Natural killer cell treated with Interleukin-12 subunit alpha and Interleukin-12 subunit beta and Interleukin-15 and Interleukin-18, amount 100 ng/mL, for 72 hours (primary cell): Measurements from ENCODE around the gene CWC25. TPM values are rescaled to one million over a fixed set of nuclear protein-coding genes. Genes with fewer than 3 reads are reported as not detected.
"Not testable (repeated sequence)": the region's sequence is repeated elsewhere in the genome, so short reads cannot be mapped to it uniquely, and the experiment has no call there.

ENCODE experiments used
- ATAC-seq, 2 donors: fragments of 150-1000 bp; cut with Tn5 transposase in 1 of 2; sonication (Bioruptor Pico), chemical (Tn5 transposase) in 1 of 2; 2 replicates each; pipeline ENCODE4 v1.10.0; 2021
- DNase-seq: peaks from one replicate; pipeline ENCODE4 v3.0.0; 2022; ENCODE audit warnings: low spot score
- H3K27ac Mint-ChIP-seq, 2 donors: 1 replicate in 1 of 2; 2 replicates in 1 of 2; pipeline ENCODE4 v1.8.0; 2022; ENCODE audit warnings: mixed read lengths in 2 of 2, mild to moderate bottlenecking in 1 of 2, moderate library complexity in 1 of 2
- H3K27me3 Mint-ChIP-seq, 2 donors: 1 replicate in 1 of 2; 2 replicates in 1 of 2; pipeline ENCODE4 v1.8.0; 2022; ENCODE audit warnings: mixed read lengths in 2 of 2
- H3K36me3 Mint-ChIP-seq: one replicate; pipeline ENCODE4 v1.8.0; 2022; ENCODE audit warnings: mixed read lengths
- H3K4me1 Mint-ChIP-seq, 2 donors: 1 replicate in 1 of 2; 2 replicates in 1 of 2; pipeline ENCODE4 v1.8.0; 2022; ENCODE audit warnings: low read depth in 2 of 2, mixed read lengths in 2 of 2, mild to moderate bottlenecking in 1 of 2
- H3K4me3 Mint-ChIP-seq: one replicate; pipeline ENCODE4 v1.8.0; 2022; ENCODE audit warnings: mixed read lengths
- H3K9me3 Mint-ChIP-seq: 2 replicates; pipeline ENCODE4 v1.8.0; 2022; ENCODE audit warnings: mixed read lengths
- total RNA-seq, 2 donors: library from RNA; stranded (reverse); gene quantifications; one replicate each; pipeline ENCODE4 v1.2.3, GENCODE V29; 2022

The CWC25 gene
- total RNA-seq, 2 donors from 2014 or later = 36.8 to 39.3 TPM

GRCh38 chr17:38864636-38865398, 39.7 kb upstream of the CWC25 start:
- ATAC-seq (no peak), DNase-seq (no peak)
- H3K27me3 Mint-ChIP-seq = no peaks in the 10 kb centered on the region
- no peaks in the 10 kb centered on the region for H3K36me3 Mint-ChIP-seq
- H3K27ac Mint-ChIP-seq = peak overlapping the region in 1 of 2 donors; percentile 53
- peaks cover 25 to 26% of the 10 kb centered on the region in 2 donors for H3K4me1 Mint-ChIP-seq
- H3K4me3 Mint-ChIP-seq = no peak overlapping the region
- H3K9me3 Mint-ChIP-seq = no peaks in the 10 kb centered on the region

DNA sequence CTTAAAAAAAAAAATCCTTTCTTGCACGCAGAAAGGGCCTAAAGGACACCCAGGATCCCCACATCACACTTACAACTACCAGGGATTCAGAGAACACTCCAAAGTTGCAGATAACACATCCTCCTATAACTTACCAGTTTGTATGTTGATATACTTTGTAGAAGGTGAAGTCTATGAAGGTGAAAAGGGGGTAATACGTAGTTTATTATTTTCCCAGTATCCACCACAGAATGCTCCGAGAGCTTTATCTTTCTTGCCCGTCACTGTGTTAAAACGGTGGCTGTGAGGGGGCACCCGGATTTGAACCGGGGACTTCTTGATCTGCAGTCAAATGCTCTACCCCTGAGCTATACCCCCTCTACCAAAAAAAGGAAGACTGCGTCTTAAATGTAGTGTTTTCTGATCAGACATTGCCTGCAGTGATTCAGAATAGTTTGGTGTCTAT, 36.3 kb upstream of the CWC25 start:
- no peak overlapping the region for H3K4me3 Mint-ChIP-seq
- H3K27ac Mint-ChIP-seq = peak overlapping the region in 1 of 2 donors; percentile 31
- no peaks in the 10 kb centered on the region for H3K27me3 Mint-ChIP-seq
- DNase-seq = no peak
- peaks cover 4 to 8% of the 10 kb centered on the region in 2 donors for H3K4me1 Mint-ChIP-seq
- no peaks in the 10 kb centered on the region for H3K36me3 Mint-ChIP-seq
- peak; percentile 40 to 80 for ATAC-seq
- H3K9me3 Mint-ChIP-seq = no peaks in the 10 kb centered on the region

DNA sequence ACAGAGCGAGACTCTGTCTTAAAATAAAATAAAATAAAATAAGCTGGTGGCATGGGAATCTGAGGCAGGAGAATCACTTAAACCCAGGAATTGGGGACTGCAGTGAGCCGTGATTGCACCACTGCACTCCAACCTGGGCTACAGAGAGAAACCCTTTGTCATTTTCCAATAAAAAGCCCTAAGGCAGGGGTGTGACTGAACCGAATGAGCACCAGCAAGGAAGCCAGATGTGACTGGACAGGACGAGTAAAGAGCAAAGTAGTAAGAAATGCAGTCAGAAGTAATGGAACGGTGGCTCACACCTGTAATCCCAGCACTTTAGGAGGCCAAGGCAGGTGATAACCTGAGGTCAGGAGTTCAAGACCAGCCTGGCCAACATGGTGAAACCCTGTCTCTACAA, 32.1 kb upstream of the CWC25 start:
- Mint-ChIP-seq H3K36me3 (peaks cover 12% of the 10 kb centered on the region), H3K27ac (peak overlapping the region in 1 of 2 donors; percentile 5), H3K9me3 (no peaks in the 10 kb centered on the region), H3K4me1 (peaks cover 19 to 22% of the 10 kb centered on the region in 2 donors), H3K4me3 (no peak overlapping the region), H3K27me3 (no peaks in the 10 kb centered on the region)
- ATAC-seq = no peak
- no peak for DNase-seq

GRCh38 chr17:38855101-38855714, 30.1 kb upstream of the CWC25 start:
- not testable (repeated sequence) for H3K9me3 Mint-ChIP-seq, ATAC-seq, DNase-seq, H3K27me3 Mint-ChIP-seq
- H3K27ac Mint-ChIP-seq = peak overlapping the region; percentile 96 to 100
- H3K4me1 Mint-ChIP-seq = peaks cover 40 to 42% of the 10 kb centered on the region in 2 donors
- peaks cover 32% of the 10 kb centered on the region for H3K36me3 Mint-ChIP-seq
- H3K4me3 Mint-ChIP-seq = peak overlapping the region; percentile 47

DNA sequence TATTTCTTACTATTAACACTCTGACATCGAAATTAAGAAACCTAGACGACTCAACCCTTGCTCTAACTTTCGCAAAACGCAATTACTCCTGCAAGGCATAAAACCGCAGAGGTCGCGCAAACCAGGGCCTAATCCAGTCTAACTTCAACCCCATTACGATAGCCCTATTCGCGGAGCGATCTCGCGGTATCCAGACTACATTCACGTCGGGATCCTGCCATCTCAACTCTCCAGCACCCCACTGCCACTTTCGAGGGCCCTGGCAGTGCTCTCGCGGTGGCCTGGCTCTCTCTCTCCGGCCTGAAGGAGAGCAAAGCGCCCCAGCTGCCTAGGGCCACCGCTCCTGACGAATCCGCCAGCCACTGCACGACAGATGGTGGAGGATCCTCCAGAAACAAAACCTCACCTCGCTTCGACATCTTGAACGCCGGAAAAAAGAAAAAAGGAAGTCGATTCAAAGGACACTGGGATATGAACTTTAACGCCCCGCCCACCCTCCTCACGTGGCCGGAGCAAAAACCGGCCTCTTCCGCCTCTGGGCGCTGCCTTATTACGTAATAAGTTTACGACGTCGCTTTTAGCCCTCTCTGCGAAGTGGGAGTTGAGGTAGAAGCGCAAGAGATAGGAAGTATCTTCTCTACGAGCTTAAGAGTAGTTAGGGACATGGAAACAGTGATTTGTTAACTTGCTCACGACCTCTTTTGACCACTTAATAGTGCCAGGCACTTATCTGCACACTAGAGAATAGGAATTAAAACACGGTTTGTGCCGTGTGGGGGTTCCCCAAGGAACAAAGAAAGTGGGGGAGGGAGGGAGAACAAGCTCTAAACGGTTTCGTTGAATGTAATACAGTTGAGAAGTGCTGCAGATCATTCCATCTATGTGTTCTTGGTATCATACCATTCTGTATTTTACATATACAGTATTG, 28.4 kb upstream of the CWC25 start, which contains the start of gene RPL23:
RPL23 (minus strand) TSS at position 430 of the 928 bp plus-strand sequence; CDS start at position 419, 11 bp downstream.
- peak within 1 kb of the TSS; percentile 94 for H3K4me3 Mint-ChIP-seq
- ATAC-seq = peak; percentile 92 to 96
- no peaks in the 10 kb centered on the region for H3K9me3 Mint-ChIP-seq
- H3K27ac Mint-ChIP-seq = peak within 1 kb of the TSS; percentile 96 to 100
- H3K36me3 Mint-ChIP-seq = peaks cover 44% of the 10 kb centered on the region
- H3K27me3 Mint-ChIP-seq = no peaks in the 10 kb centered on the region
- peak; percentile 94 for DNase-seq
- H3K4me1 Mint-ChIP-seq = peaks cover 51% of the 10 kb centered on the region in 2 donors

- Mint-ChIP-seq H3K27me3 (no peaks in the 10 kb centered on the region), H3K36me3 (peaks cover 44% of the 10 kb centered on the region), H3K4me3 (peak overlapping the region; percentile 94), H3K27ac (peak overlapping the region; percentile 96 to 100), H3K4me1 (peaks cover 51% of the 10 kb centered on the region in 2 donors), H3K9me3 (no peaks in the 10 kb centered on the region)
- DNase-seq (no peak), ATAC-seq (peak; percentile 1 to 34)
Measured at GRCh38 chr17:38852771-38853291, 27.7 kb upstream of the CWC25 start.

GRCh38 chr17:38851434-38851833, 26.3 kb upstream of the CWC25 start:
- peaks cover 51% of the 10 kb centered on the region in 2 donors for H3K4me1 Mint-ChIP-seq
- ATAC-seq = no peak
- H3K36me3 Mint-ChIP-seq = peaks cover 44% of the 10 kb centered on the region
- DNase-seq = no peak
- H3K4me3 Mint-ChIP-seq = peak overlapping the region; percentile 94
- H3K27ac Mint-ChIP-seq = peak overlapping the region; percentile 96 to 100
- no peaks in the 10 kb centered on the region for H3K9me3 Mint-ChIP-seq
- H3K27me3 Mint-ChIP-seq = no peaks in the 10 kb centered on the region

DNA sequence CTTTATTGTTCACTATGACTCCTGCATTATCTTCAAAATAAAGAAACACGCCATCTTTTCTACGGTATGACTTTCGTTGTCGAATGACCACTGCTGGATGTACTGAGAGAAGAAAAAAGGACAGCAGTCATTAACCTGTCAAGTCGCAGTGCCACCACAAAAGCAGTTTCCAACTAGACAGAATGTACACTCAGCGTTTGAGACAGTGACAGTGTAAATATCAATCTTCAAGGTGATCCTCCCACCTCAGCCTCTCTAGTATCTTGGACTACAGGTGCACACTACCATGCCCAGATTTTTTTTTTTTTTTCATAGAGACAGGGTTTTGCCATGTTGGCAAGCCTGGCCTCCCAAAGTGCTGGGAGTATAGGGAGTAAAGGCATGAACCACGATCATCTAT, 25.3 kb upstream of the CWC25 start:
- H3K27ac Mint-ChIP-seq = peak overlapping the region; percentile 96 to 100
- peaks cover 44% of the 10 kb centered on the region for H3K36me3 Mint-ChIP-seq

GRCh38 chr17:38848939-38849605, 24.0 kb upstream of the CWC25 start:
- peak overlapping the region; percentile 25 for H3K4me3 Mint-ChIP-seq
- no peaks in the 10 kb centered on the region for H3K9me3 Mint-ChIP-seq
- H3K36me3 Mint-ChIP-seq = peaks cover 44% of the 10 kb centered on the region
- peaks cover 47 to 48% of the 10 kb centered on the region in 2 donors for H3K4me1 Mint-ChIP-seq
- no peak for ATAC-seq
- no peak overlapping the region for H3K27ac Mint-ChIP-seq
- DNase-seq = no peak
- no peaks in the 10 kb centered on the region for H3K27me3 Mint-ChIP-seq

More for the DNA sequence above, 25.3 kb upstream of the CWC25 start:
- no peak for DNase-seq
- no peaks in the 10 kb centered on the region for H3K9me3 Mint-ChIP-seq
- no peak for ATAC-seq
- peak overlapping the region; percentile 94 for H3K4me3 Mint-ChIP-seq
- H3K4me1 Mint-ChIP-seq = peaks cover 51% of the 10 kb centered on the region in 2 donors
- H3K27me3 Mint-ChIP-seq = no peaks in the 10 kb centered on the region

- DNase-seq (no peak), ATAC-seq (no peak)
- H3K4me1 Mint-ChIP-seq = peaks cover 41 to 44% of the 10 kb centered on the region in 2 donors
- H3K27me3 Mint-ChIP-seq = no peaks in the 10 kb centered on the region
- no peak overlapping the region for H3K4me3 Mint-ChIP-seq
- no peaks in the 10 kb centered on the region for H3K9me3 Mint-ChIP-seq
- no peak overlapping the region for H3K27ac Mint-ChIP-seq
- H3K36me3 Mint-ChIP-seq = peaks cover 44% of the 10 kb centered on the region
Measured at GRCh38 chr17:38848557-38848891, 23.4 kb upstream of the CWC25 start.

- Mint-ChIP-seq H3K27me3 (no peaks in the 10 kb centered on the region), H3K27ac (no peak overlapping the region), H3K4me3 (no peak overlapping the region), H3K9me3 (no peaks in the 10 kb centered on the region), H3K36me3 (peaks cover 7% of the 10 kb centered on the region), H3K4me1 (peaks cover 5 to 6% of the 10 kb centered on the region in 2 donors)
- ATAC-seq = no peak
- no peak for DNase-seq
Measured at GRCh38 chr17:38844261-38844757, 19.2 kb upstream of the CWC25 start.

DNA sequence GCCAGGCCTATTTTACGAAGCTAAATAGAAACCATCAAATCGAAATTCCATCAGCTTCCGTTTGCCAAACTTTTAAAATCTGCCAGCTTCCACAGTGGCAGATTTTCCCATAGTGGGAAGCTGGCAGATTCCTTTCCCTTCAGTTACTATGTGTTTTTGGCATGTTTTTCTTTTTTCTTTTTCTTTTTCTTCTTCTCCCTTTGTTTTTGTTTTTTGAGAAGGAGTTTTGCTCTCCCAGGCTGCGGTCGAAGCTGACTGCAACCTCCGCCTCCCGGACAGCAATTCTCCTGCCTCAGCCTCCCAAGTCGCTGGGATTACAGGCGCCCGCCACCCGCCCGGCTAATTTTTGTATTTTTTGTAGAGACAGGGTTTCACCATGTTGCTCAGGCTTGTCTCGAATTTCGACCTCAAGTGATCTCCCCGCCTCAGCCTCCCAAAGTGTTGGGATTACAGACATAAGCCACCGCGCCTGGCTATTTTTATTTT, 684 bp upstream of the CWC25 start:
- H3K4me1 Mint-ChIP-seq = peaks cover 29 to 38% of the 10 kb centered on the region in 2 donors
- DNase-seq = no peak
- H3K9me3 Mint-ChIP-seq = no peaks in the 10 kb centered on the region
- no peaks in the 10 kb centered on the region for H3K27me3 Mint-ChIP-seq
- H3K4me3 Mint-ChIP-seq = peak overlapping the region; percentile 96
- no peak for ATAC-seq
- H3K36me3 Mint-ChIP-seq = peaks cover 3% of the 10 kb centered on the region
- H3K27ac Mint-ChIP-seq = peak overlapping the region; percentile 99 to 100
